ENCODE measurements around the gene ZNF121.

DNA sequence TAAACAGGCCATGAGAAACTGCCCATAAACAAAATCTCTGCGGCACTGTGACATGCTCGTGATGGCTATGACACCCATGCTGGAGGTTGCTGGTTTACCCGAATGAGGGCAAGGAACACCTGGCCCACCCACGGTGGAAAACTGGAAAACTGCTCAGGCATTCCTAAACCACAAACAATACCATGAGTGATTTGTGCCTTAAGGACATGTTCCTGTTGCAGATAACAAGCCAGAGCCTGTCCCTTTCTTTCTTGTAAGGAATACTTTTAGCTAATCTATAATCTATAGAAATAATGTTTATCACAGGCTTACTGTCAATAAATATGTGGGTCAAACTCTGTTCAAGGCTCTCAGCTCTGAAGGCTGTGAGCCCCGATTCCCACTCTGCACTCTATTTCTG lies 24.6 kb upstream of the ZNF121 start:
- no peak for TF ChIP-seq EZH2 (IDR thresholded peaks at IDR 0.05)
- TF ChIP-seq, protein P1, sequence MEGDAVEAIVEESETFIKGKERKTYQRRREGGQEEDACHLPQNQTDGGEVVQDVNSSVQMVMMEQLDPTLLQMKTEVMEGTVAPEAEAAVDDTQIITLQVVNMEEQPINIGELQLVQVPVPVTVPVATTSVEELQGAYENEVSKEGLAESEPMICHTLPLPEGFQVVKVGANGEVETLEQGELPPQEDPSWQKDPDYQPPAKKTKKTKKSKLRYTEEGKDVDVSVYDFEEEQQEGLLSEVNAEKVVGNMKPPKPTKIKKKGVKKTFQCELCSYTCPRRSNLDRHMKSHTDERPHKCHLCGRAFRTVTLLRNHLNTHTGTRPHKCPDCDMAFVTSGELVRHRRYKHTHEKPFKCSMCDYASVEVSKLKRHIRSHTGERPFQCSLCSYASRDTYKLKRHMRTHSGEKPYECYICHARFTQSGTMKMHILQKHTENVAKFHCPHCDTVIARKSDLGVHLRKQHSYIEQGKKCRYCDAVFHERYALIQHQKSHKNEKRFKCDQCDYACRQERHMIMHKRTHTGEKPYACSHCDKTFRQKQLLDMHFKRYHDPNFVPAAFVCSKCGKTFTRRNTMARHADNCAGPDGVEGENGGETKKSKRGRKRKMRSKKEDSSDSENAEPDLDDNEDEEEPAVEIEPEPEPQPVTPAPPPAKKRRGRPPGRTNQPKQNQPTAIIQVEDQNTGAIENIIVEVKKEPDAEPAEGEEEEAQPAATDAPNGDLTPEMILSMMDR (IDR thresholded peaks at IDR 0.05): no peak
- no peak for TF ChIP-seq EZH2phosphoT487 (IDR thresholded peaks at IDR 0.05)
